HG03571 (cell line): ENCODE data around the gene NBPF14.
"Not testable (repeated sequence)": the region's sequence is repeated elsewhere in the genome, so short reads cannot be mapped to it uniquely, and the experiment has no call there.

Experiments used
- ATAC-seq: cut with Tn5 transposase; IDR thresholded peaks from one replicate; pipeline ENCODE4 v1.9.1; 2021; ENCODE audit not compliant: unreplicated experiment

The NBPF14 gene, protein sequence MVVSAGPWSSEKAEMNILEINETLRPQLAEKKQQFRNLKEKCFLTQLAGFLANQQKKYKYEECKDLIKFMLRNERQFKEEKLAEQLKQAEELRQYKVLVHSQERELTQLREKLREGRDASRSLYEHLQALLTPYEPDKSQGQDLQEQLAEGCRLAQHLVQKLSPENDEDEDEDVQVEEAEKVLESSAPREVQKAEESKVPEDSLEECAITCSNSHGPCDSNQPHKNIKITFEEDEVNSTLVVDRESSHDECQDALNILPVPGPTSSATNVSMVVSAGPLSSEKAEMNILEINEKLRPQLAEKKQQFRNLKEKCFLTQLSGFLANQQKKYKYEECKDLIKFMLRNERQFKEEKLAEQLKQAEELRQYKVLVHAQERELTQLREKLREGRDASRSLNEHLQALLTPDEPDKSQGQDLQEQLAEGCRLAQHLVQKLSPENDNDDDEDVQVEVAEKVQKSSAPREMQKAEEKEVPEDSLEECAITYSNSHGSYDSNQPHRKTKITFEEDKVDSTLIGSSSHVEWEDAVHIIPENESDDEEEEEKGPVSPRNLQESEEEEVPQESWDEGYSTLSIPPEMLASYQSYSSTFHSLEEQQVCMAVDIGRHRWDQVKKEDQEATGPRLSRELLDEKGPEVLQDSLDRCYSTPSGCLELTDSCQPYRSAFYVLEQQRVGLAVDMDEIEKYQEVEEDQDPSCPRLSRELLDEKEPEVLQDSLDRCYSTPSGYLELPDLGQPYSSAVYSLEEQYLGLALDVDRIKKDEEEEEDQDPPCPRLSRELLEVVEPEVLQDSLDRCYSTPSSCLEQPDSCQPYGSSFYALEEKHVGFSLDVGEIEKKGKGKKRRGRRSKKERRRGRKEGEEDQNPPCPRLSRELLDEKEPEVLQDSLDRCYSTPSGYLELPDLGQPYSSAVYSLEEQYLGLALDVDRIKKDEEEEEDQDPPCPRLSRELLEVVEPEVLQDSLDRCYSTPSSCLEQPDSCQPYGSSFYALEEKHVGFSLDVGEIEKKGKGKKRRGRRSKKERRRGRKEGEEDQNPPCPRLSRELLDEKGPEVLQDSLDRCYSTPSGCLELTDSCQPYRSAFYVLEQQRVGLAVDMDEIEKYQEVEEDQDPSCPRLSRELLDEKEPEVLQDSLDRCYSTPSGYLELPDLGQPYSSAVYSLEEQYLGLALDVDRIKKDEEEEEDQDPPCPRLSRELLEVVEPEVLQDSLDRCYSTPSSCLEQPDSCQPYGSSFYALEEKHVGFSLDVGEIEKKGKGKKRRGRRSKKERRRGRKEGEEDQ (N-terminal part only)

DNA sequence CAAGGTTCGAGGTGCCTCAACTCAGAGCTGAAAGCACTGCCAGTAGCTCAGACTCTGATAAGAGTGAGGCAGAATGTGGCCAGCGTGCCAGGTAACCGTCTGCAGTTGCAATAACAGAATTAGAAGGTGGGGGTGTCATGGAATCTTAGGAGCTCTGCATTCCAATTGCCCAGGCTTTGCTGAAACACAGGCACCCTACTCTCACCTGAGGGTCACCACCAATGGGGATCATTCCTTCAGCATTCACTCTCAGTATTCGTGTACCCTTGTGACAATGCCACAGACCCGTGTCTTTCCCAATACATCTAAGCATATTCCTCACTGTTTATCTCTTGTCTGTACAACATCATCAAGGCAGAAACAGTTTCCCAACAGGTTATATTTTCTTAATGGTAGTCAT is at the start of gene NBPF14:
Gene NBPF14, minus strand, starts transcription at position 101 of the 400 bp plus-strand sequence. CDS start 294 bp downstream, outside the sequence.
- ATAC-seq = not testable (repeated sequence)

GRCh38 chr1:148625451-148625850 is 29.6 kb upstream of the NBPF14 start:
- ATAC-seq = not testable (repeated sequence)

- not testable (repeated sequence) for ATAC-seq
Observed at GRCh38 chr1:148618216-148618615, 22.4 kb upstream of the NBPF14 start.

GRCh38 chr1:148605266-148605665 is 9.5 kb upstream of the NBPF14 start:
- ATAC-seq = not testable (repeated sequence)

- ATAC-seq = not testable (repeated sequence)
Observed at GRCh38 chr1:148595360-148595759, 451 bp downstream of the NBPF14 start.

GRCh38 chr1:148591098-148591497 is 4.7 kb downstream of the NBPF14 start:
- not testable (repeated sequence) for ATAC-seq

DNA sequence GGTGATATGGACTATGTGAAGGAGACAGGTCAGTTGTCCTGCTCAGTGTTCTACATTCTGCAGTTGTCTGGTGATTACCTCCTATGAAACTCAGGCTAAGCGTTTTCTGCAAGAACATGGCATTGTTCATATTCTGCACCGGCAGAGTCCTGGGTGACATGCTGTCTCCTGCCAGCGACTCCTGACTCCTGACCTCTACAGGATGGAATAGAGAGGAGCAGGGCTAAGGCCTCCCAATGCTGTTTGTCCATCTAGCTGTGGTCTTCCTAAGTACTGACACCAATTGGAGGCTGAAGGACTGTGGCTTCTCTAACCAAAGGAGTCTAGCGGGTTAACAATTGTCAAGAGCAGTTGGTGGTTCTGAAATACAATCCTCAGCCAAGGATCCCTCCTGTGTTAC is 63.7 kb downstream of the NBPF14 start:
- not testable (repeated sequence) for ATAC-seq

GRCh38 chr1:148529101-148529567 is 66.7 kb downstream of the NBPF14 start:
- not testable (repeated sequence) for ATAC-seq

DNA sequence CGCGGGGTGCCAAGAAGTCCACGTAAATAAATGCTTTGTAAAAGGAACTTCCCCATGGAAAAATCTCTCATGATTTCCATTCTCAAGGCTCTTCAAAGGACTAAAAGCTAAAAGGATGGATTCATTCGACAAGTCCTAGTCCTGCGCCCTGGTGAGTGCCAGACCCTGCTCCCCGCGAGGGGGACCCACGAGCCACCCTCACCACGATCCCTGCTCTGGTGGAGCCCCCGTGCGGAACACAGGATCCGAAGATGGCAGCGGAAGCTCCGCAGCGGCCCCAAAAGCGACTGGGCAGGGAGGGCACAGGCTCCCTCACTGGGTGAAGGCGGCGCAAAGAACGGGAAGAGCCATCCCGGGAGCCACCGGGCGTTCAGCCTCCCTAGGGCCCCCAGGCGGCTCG is 67.2 kb downstream of the NBPF14 start:
- ATAC-seq = not testable (repeated sequence)

GRCh38 chr1:148526587-148526986 is 69.2 kb downstream of the NBPF14 start:
- not testable (repeated sequence) for ATAC-seq

DNA sequence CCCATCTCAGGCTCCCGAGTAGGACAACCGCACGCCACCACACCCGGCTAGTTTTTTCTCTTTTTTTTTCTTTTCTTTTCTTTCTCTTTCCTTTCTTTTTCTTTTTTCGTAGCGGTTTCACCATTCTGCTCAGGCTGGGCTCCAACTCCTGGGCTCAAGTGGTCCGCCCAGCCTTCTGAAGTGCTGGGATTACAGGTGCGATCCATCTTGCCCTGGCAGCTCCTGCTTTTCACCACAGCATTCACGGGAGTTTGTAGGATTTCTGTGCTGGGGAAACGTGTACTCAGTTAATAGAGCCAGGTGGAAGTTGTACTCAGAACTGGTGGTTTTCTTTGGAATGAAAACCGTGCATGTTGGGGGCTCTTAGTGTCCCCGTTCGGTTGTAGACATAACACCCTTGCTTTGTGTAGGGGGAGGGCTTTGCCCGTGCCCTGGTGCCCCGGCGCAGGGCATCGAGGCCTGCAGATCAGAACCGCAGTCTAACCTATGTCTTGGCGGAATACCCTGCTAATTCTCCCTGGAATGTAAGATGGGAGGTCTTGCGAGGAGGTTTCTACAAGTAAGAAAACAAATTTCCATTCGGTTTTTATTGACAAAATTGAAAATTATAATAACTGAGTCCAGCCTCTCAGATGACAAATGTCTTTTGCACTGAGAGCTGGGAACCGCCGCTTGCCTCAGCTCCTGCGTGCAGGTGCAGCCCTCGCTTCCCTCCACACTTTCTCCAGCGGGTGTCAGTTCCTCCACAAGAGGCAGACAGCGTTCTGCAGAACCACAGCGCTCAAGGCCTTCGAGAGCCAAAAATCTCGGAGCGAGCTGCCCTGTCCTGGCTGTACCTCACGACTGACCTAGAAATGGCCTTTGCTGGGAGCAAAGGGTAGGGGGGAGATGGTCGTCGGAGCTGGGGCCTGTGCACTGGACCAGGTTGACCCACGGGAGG is 72.3 kb downstream of the NBPF14 start:
- not testable (repeated sequence) for ATAC-seq

DNA sequence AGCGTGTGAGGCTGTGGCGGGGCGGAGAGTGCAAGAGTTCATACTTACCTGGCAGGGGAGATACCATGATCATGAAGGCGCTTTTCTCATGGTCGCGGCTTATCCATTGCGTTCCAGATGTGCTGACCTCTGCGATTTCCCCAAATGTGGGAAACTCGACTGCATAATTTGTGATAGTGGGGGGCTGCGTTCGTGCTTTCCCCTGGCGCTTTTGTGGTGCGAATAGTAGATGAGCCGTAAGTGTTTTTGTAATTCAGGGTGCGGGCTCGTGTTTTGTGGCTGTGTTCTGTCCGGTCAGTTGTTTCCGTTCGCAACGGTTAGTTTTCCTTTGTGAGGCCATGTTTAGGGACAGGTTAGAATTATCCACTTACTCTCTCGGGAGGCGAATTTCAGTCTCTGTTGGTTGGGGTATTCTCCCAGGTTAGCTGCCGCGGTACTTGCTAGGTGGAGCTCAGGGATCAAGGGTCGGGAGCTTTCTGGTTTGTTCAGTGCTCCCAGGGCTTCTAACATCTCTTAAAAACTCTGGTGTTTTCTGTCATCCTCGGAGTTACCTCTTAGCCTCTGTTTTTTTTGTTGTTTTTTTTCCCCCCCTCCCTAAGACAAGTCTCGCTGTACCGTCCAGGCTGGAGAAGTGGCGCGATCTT is 73.1 kb downstream of the NBPF14 start:
- ATAC-seq = peak; percentile 80

GRCh38 chr1:148522072-148522471 is 73.7 kb downstream of the NBPF14 start:
- ATAC-seq = peak; percentile 53

DNA sequence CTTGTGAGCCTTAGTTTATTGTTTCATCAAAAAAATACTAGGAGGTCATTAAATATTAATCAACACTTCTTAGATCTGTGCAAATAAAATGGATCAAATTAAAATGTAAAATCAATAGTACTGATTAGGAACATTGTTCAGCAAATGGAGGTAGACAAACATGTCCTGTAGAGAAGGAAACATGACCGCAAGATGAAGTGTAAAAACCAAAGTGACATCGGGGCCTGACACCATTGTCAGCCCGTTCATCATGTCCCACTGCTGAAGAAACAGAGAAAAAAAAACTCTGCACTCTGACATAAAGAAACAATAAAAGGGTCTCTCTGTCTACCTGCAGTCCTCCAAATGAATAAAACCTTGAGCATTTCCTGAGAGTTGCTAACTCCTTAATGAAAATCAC is 81.5 kb downstream of the NBPF14 start:
- not testable (repeated sequence) for ATAC-seq

DNA sequence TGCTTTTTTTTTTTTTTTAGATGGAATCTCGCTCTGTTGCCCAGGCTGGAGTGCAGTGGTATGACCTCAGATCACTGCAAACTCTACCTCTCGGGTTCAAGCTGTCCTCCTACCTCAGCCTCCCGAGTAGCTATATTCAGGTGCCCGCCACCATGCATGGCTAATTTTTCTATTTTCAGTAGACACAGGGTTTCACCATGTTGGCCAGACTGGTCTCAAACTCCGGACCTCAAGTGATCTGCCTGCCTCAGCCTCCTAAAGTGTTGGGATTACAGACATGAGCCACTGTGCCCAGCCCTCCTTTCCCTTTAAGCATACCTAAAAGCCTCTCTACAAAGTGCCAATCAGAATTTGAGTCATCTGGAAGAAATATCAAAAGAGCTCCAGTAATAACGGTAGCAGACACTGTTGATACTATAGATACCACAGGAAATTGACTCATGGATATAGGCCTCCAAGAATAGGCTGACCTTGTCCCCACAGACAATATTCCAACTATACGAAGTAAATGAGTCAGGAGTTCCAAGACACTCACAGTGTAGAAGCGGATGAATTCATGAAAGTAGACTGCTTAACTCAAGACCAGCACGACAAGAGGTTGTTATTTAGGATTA is 83.1 kb downstream of the NBPF14 start:
- not testable (repeated sequence) for ATAC-seq

DNA sequence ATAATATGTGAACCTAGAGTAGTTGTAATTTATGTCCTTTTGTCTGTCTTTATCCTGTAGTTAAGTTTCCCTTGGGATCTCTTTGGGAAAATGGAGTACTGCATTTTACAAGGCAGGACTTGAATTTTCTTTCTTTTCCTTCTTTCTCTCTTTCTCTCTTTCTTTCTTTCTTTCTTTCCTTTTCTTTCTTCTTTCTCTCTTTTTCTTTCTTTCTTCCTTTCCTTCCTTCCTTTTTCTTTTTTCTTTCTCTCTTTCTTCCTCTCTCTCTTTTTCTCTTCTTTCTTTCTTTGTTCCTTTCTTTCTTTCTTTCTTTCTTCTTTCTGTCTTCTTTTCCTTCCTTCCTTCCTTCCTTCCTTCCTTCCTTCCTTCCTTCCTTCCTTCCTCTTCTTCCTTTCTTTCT is 101.9 kb downstream of the NBPF14 start:
- not testable (repeated sequence) for ATAC-seq

- not testable (repeated sequence) for ATAC-seq
Observed at GRCh38 chr1:148483029-148483428, 112.8 kb downstream of the NBPF14 start, which contains the start of gene PPIAL4G. TSS of gene PPIAL4G (minus strand) at chr1:148483302. CDS start at chr1:148483252, 50 bp downstream.
